Naive thymus-derived CD8-positive, alpha-beta T cell (primary cell): ENCODE results near the gene METTL16. TPM values are rescaled to one million over a fixed set of nuclear protein-coding genes. Genes with fewer than 3 reads are reported as not detected.
"Not testable (repeated sequence)": the region's sequence is repeated elsewhere in the genome, so short reads cannot be mapped to it uniquely, and the experiment has no call there.

ENCODE experiments used
- ATAC-seq, 2 donors: fragments of 150-1000 bp; cut with Tn5 transposase in 1 of 2; sonication (Bioruptor Pico), chemical (Tn5 transposase) in 1 of 2; 1 replicate in 1 of 2; 2 replicates in 1 of 2; pipeline ENCODE4 v1.10.0; 2021; ENCODE audit warnings: mild to moderate bottlenecking in 2 of 2, moderate library complexity in 2 of 2
- POLR2A ChIA-PET: fragments of 350-600 bp; sonication (Branson Sonifier 250); formaldehyde crosslinking; loops from one replicate; lab custom pipeline; 2021; ENCODE audit warnings: antibody characterized with exemption; lab: Charles Lee
- DNase-seq, 10 donors: peaks; one replicate each; pipeline versions ENCODE4 v3.0.0 to v3.0.0-alpha.2; 2020 to 2022
- H3K27ac Mint-ChIP-seq, 10 donors: one replicate each; pipeline ENCODE4 v1.8.0; 2020 to 2022; ENCODE audit warnings: mild to moderate bottlenecking in 10 of 10, mixed read lengths in 10 of 10, moderate library complexity in 4 of 10, inconsistent platforms in 1 of 10
- H3K27me3 Mint-ChIP-seq, 5 donors: one replicate each; pipeline ENCODE4 v1.8.0; 2021 to 2022; ENCODE audit warnings: mixed read lengths in 5 of 5
- H3K36me3 Mint-ChIP-seq, 3 donors: one replicate each; pipeline ENCODE4 v1.8.0; 2020 to 2022; ENCODE audit warnings: mixed read lengths in 3 of 3, mild to moderate bottlenecking in 2 of 3, inconsistent platforms in 1 of 3
- H3K4me1 Mint-ChIP-seq, 4 donors: one replicate each; pipeline ENCODE4 v1.8.0; 2021 to 2022; ENCODE audit warnings: mixed read lengths in 4 of 4
- H3K4me3 Mint-ChIP-seq, 10 donors: one replicate each; pipeline ENCODE4 v1.8.0; 2020 to 2022; ENCODE audit warnings: mild to moderate bottlenecking in 10 of 10, mixed read lengths in 10 of 10, moderate library complexity in 6 of 10, inconsistent platforms in 1 of 10
- H3K9me3 Mint-ChIP-seq, 9 donors: one replicate each; pipeline ENCODE4 v1.8.0; 2020 to 2022; ENCODE audit warnings: mixed read lengths in 9 of 9, mild to moderate bottlenecking in 3 of 9, inconsistent platforms in 1 of 9, moderate library complexity in 1 of 9
- polyA plus RNA-seq, 3 donors: library from polyadenylated mRNA; unstranded; fragments of 300-500 nt; fragmentation: Illumina TruSeq; gene quantifications; one replicate each; pipeline ENCODE4 v1.2.3, GENCODE V29; 2021
- total RNA-seq, 8 experiments: library from RNA in 2 of 8; stranded (reverse) in 2 of 8; gene quantifications; one replicate each; pipeline ENCODE4 v1.2.3 and lab custom pipeline; 2021 to 2026

The METTL16 gene
- total and polyA plus RNA-seq, 5 experiments from 2014 or later = 18.7 to 67.2 (median 35.1) TPM

GRCh38 chr17:2489286-2489685 is 22.4 kb downstream of the METTL16 start:
- Mint-ChIP-seq H3K36me3 (peaks cover 0 to 55% (median 6%) of the 10 kb centered on the region in 3 donors), H3K4me1 (peaks cover 7 to 44% (median 29%) of the 10 kb centered on the region in 4 donors)
- DNase-seq, H3K27me3 Mint-ChIP-seq, H3K4me3 Mint-ChIP-seq, POLR2A ChIA-PET, H3K9me3 Mint-ChIP-seq, H3K27ac Mint-ChIP-seq, ATAC-seq: not testable (repeated sequence)

DNA sequence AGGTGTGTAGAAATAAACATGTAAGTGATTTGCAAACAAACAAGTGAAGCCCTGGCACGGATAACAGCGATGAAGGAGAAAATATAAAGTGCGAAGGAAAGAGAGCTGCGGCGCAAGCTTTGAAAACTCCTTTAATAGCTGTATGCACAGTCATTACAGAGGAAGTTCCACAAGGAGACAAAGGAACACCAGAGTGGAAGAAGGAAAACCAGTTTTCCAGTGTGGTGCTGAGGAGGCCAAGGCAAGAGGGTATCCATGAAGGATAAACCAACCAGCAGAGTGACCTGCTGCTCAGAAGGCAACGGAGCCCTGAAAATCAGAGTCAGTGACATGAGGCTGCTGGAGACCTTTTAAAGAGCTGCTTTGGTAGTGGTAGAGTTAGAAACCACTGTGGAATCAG is 24.4 kb downstream of the METTL16 start:
- H3K4me1 Mint-ChIP-seq = peaks cover 13 to 58% (median 45%) of the 10 kb centered on the region in 4 donors
- ATAC-seq (no peak), DNase-seq (no peak)
- no peaks in the 10 kb centered on the region for H3K9me3 Mint-ChIP-seq
- POLR2A ChIA-PET = interaction anchor here (0.7 kb wide), 1 partner anchor 95 kb away, joined by 4 read pairs; no protein-coding TSS in a partner anchor
- H3K27me3 Mint-ChIP-seq = no peaks in the 10 kb centered on the region
- H3K27ac Mint-ChIP-seq = peak overlapping the region in 3 of 10 donors; percentile 1 to 37 (median 22)
- H3K4me3 Mint-ChIP-seq = no peak overlapping the region
- H3K36me3 Mint-ChIP-seq = peaks cover 0 to 40% (median 5%) of the 10 kb centered on the region in 3 donors

GRCh38 chr17:2486709-2487108 is 25.0 kb downstream of the METTL16 start:
- H3K27me3 Mint-ChIP-seq, ATAC-seq, H3K9me3 Mint-ChIP-seq, H3K4me3 Mint-ChIP-seq, DNase-seq: not testable (repeated sequence)
- H3K27ac Mint-ChIP-seq = peak overlapping the region in 2 of 10 donors; percentile 22 to 37
- peaks cover 0 to 35% (median 3%) of the 10 kb centered on the region in 3 donors for H3K36me3 Mint-ChIP-seq
- H3K4me1 Mint-ChIP-seq = peaks cover 16 to 62% (median 50%) of the 10 kb centered on the region in 4 donors
- POLR2A ChIA-PET = interaction anchor here (0.7 to 1.2 kb wide), 2 partner anchors 25 to 95 kb away, joined by 4 to 6 read pairs; partner anchors contain the start of gene METTL16

DNA sequence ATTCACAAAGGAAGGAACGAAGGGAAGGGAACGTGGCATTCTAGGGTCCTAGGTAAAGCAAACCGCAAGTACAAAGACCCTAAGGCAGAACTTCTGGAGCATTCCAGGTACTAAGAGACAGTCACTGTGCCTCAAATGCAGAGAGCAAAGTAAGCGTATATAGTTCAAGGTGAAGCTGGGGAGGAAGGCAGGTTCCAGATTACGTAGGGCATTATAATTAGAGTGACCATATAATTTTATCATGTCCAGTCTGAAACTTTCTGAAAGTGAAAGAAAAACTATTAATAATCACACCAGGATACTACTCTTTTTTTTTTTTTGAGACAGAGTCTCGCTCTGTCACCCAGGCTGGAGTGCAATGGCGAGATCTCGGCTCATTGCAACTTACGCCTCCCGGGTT is 25.7 kb downstream of the METTL16 start:
- POLR2A ChIA-PET = interaction anchor here (1.2 kb wide), 1 partner anchor 25 kb away, joined by 6 read pairs; the partner anchor contains the start of gene METTL16
- peaks cover 0 to 32% (median 0%) of the 10 kb centered on the region in 3 donors for H3K36me3 Mint-ChIP-seq
- no peak for ATAC-seq
- no peak for DNase-seq
- H3K27me3 Mint-ChIP-seq = no peaks in the 10 kb centered on the region
- H3K4me1 Mint-ChIP-seq = peaks cover 16 to 64% (median 53%) of the 10 kb centered on the region in 4 donors
- H3K27ac Mint-ChIP-seq = peak overlapping the region in 4 of 10 donors; percentile 2 to 77 (median 28)
- no peak overlapping the region for H3K4me3 Mint-ChIP-seq
- no peaks in the 10 kb centered on the region for H3K9me3 Mint-ChIP-seq

GRCh38 chr17:2485543-2485942 is 26.1 kb downstream of the METTL16 start:
- Mint-ChIP-seq H3K27ac (peak overlapping the region in 4 of 10 donors; percentile 2 to 77 (median 28)), H3K27me3 (no peaks in the 10 kb centered on the region), H3K36me3 (peaks cover 0 to 32% (median 0%) of the 10 kb centered on the region in 3 donors), H3K4me3 (no peak overlapping the region), H3K4me1 (peaks cover 18 to 62% (median 51%) of the 10 kb centered on the region in 4 donors), H3K9me3 (no peaks in the 10 kb centered on the region)
- DNase-seq = no peak
- POLR2A ChIA-PET = interaction anchor here (1.2 kb wide), 1 partner anchor 26 kb away, joined by 6 read pairs; the partner anchor contains the start of gene METTL16
- ATAC-seq = no peak

- Mint-ChIP-seq H3K4me1 (peaks cover 22 to 64% (median 52%) of the 10 kb centered on the region in 4 donors), H3K9me3 (no peaks in the 10 kb centered on the region), H3K27me3 (no peaks in the 10 kb centered on the region), H3K4me3 (no peak overlapping the region), H3K27ac (peak overlapping the region in 1 of 10 donors; percentile 41), H3K36me3 (peaks cover 0 to 35% (median 0%) of the 10 kb centered on the region in 3 donors)
- DNase-seq (no peak), ATAC-seq (no peak)
- POLR2A ChIA-PET = no interaction called here
These were observed 26.8 kb downstream of the METTL16 start for GRCh38 chr17:2484876-2485275.

DNA sequence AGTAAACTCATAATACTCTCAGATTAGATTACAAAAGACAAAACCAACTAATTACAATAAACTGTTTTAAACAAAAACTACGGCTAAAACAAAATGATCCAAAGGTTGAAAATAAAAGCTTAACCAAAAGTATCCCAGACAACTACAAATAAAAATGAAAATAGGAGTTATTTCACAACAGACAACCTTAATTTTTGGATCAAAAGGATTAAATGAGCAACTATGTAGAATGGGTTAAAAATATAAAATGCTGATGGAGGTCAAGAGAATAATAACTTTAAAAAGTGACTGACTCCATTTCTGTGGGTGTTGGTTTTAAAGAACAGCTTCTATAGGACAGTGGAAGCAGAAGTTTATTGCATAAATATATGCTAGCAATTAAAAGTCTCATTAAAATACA is 28.6 kb downstream of the METTL16 start:
- peak overlapping the region in 9 of 10 donors; percentile 7 to 91 (median 67) for H3K27ac Mint-ChIP-seq
- H3K36me3 Mint-ChIP-seq = peaks cover 0 to 43% (median 4%) of the 10 kb centered on the region in 3 donors
- H3K4me3 Mint-ChIP-seq = peak overlapping the region in 5 of 10 donors; percentile 18 to 52 (median 42)
- H3K4me1 Mint-ChIP-seq = peaks cover 21 to 59% (median 51%) of the 10 kb centered on the region in 4 donors
- ATAC-seq (no peak), DNase-seq (no peak)
- H3K27me3 Mint-ChIP-seq = no peaks in the 10 kb centered on the region
- no peaks in the 10 kb centered on the region for H3K9me3 Mint-ChIP-seq
- POLR2A ChIA-PET = no interaction called here

DNA sequence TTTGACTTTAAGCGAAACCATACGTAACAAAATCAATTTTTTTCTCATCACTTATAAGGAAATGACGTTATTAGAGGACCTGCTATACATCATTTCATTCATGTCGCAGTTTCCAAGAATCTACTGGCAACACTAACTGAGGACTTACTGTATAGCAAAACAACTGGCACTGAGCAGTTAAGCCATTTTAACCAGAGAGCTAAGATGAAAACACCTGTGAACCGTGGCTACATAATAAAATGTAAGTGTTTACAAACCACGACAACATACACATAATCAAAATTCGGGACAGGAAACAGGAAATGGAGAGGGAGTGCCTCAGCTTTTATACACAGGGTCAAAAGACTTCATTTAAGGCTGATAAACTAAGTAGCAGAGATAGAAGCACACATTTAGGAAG is 29.5 kb downstream of the METTL16 start:
- Mint-ChIP-seq H3K27me3 (no peaks in the 10 kb centered on the region), H3K4me1 (peaks cover 24 to 56% (median 49%) of the 10 kb centered on the region in 4 donors), H3K27ac (peak overlapping the region in 9 of 10 donors; percentile 24 to 92 (median 71)), H3K4me3 (peak overlapping the region in 9 of 10 donors; percentile 7 to 76 (median 40)), H3K36me3 (peaks cover 0 to 50% (median 6%) of the 10 kb centered on the region in 3 donors), H3K9me3 (no peaks in the 10 kb centered on the region)
- ATAC-seq (peak; percentile 30 to 54), DNase-seq (peak in 2 of 10 donors; percentile 14)
- POLR2A ChIA-PET = interaction anchor here (1.2 kb wide), 1 partner anchor 29 kb away, joined by 4 read pairs; the partner anchor contains the start of gene METTL16

GRCh38 chr17:2481760-2482159 is 29.9 kb downstream of the METTL16 start:
- POLR2A ChIA-PET = interaction anchor here (1.2 kb wide), 1 partner anchor 30 kb away, joined by 4 read pairs; the partner anchor contains the start of gene METTL16
- H3K27me3 Mint-ChIP-seq = no peaks in the 10 kb centered on the region
- peaks cover 20 to 51% (median 44%) of the 10 kb centered on the region in 4 donors for H3K4me1 Mint-ChIP-seq
- H3K27ac Mint-ChIP-seq = peak overlapping the region in 7 of 10 donors; percentile 24 to 92 (median 71)
- H3K9me3 Mint-ChIP-seq = no peaks in the 10 kb centered on the region
- H3K4me3 Mint-ChIP-seq = peak overlapping the region in 2 of 10 donors; percentile 43 to 56
- DNase-seq (peak in 1 of 10 donors; percentile 3), ATAC-seq (peak in 1 of 2 donors; percentile 56)
- H3K36me3 Mint-ChIP-seq = peaks cover 0 to 49% (median 6%) of the 10 kb centered on the region in 3 donors

DNA sequence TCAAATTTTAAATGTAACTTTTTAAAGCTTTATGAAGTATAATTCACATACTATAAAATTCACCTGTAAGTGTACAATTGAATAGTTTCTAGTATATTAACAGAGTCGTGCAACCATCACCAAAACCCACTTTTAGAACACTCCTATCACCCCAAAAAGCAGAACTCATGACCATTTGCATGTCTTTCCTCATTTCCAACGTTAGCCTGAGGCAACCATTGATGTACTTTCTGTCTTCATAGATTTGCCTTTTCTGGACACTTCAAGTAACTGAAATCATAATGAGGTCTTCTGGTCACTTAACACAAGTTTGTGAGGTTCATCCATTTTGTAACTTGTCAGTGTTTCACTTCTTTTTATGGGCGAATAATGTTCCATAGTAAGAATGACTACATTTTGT is 33.2 kb downstream of the METTL16 start:
- Mint-ChIP-seq H3K4me3 (no peak overlapping the region), H3K27me3 (no peaks in the 10 kb centered on the region), H3K36me3 (peaks cover 7 to 71% (median 25%) of the 10 kb centered on the region in 3 donors), H3K4me1 (peaks cover 25 to 38% (median 27%) of the 10 kb centered on the region in 4 donors), H3K27ac (peak overlapping the region in 2 of 10 donors; percentile 21 to 44), H3K9me3 (no peaks in the 10 kb centered on the region)
- POLR2A ChIA-PET = interaction anchor here (0.5 kb wide), 1 partner anchor 50 kb away, joined by 3 read pairs; no protein-coding TSS in a partner anchor
- DNase-seq = no peak
- no peak for ATAC-seq

DNA sequence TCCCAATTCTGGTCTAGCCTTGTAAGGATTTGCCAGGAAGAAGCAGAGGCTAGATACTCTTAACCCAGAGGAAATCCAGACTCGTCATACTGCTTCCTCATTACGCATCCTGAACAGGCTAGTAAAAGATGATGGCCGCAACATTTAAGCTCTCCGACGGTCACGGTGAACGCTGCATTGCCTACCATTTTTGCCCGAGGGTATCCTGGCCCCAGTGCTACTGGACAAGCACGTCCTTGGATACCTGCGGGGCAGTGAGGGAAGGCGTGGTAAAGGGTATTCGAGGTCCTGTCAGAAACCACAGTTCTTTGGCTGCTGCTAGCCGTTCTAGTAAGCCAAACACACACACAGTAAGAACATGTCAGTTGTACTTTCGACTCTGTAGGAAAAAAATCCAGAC is 36.6 kb downstream of the METTL16 start:
- no peak for ATAC-seq
- H3K4me3 Mint-ChIP-seq = no peak overlapping the region

DNA sequence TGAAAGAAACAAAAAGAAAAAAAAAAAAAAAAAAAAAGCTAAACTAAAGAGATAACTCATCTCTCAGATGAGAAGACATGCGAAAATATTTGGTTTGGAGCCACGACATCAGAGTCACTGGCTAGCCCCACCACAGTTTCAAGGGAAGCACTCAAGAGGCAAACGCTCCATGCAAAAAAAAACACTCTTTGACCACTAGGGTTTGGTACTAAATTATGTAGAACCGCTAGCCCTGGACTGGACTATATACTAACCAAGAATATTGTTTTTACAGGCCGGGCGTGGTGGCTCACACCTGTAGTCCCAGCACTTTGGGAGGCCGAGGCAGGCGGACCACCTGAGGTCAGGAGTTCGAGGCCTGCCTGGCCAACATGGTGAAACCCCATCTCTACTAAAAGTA is 37.3 kb downstream of the METTL16 start:
- Mint-ChIP-seq H3K4me3 (no peak overlapping the region), H3K27me3 (no peaks in the 10 kb centered on the region), H3K27ac (no peak overlapping the region), H3K4me1 (peaks cover 2 to 9% (median 6%) of the 10 kb centered on the region in 4 donors), H3K9me3 (no peaks in the 10 kb centered on the region), H3K36me3 (peaks cover 7 to 94% (median 30%) of the 10 kb centered on the region in 3 donors)
- DNase-seq (no peak), ATAC-seq (no peak)
- POLR2A ChIA-PET = interaction anchor here (0.6 kb wide), 1 partner anchor 38 kb away, joined by 3 read pairs; no protein-coding TSS in a partner anchor

More for the DNA sequence above, 36.6 kb downstream of the METTL16 start:
- POLR2A ChIA-PET = no interaction called here
- Mint-ChIP-seq H3K9me3 (no peaks in the 10 kb centered on the region), H3K27ac (peak overlapping the region in 2 of 10 donors; percentile 32 to 67), H3K4me1 (peaks cover 2 to 9% (median 6%) of the 10 kb centered on the region in 4 donors), H3K27me3 (no peaks in the 10 kb centered on the region), H3K36me3 (peaks cover 7 to 92% (median 29%) of the 10 kb centered on the region in 3 donors)
- DNase-seq = no peak

GRCh38 chr17:2468270-2468669 is 43.4 kb downstream of the METTL16 start:
- no peaks in the 10 kb centered on the region for H3K27me3 Mint-ChIP-seq
- H3K27ac Mint-ChIP-seq = no peak overlapping the region
- no peak for DNase-seq
- POLR2A ChIA-PET = interaction anchor here (0.6 kb wide), 1 partner anchor 11 kb away, joined by 5 read pairs; no protein-coding TSS in a partner anchor
- H3K9me3 Mint-ChIP-seq = no peaks in the 10 kb centered on the region
- H3K4me1 Mint-ChIP-seq = peaks cover 0 to 3% (median 0%) of the 10 kb centered on the region in 4 donors
- no peak for ATAC-seq
- H3K36me3 Mint-ChIP-seq = peaks cover 0 to 93% (median 26%) of the 10 kb centered on the region in 3 donors
- no peak overlapping the region for H3K4me3 Mint-ChIP-seq
